HG03442 (cell line): ENCODE results near the gene MACROD1.
A peak's percentile ranks its signal among the peaks of the same experiment; 100 is the strongest.

ENCODE experiments used
- ATAC-seq: cut with Tn5 transposase; IDR thresholded peaks from one replicate; pipeline ENCODE4 v1.9.1; 2021; ENCODE audit warnings: mild to moderate bottlenecking, moderate library complexity; ENCODE audit not compliant: unreplicated experiment

Gene MACROD1

GRCh38 chr11:64152841-64153691, 12.8 kb downstream of the MACROD1 start:
- peak; percentile 55 for ATAC-seq

GRCh38 chr11:64151337-64151736, 14.6 kb downstream of the MACROD1 start:
- no peak for ATAC-seq

- ATAC-seq: no peak
These were observed 15.3 kb downstream of the MACROD1 start for GRCh38 chr11:64150481-64151239.

GRCh38 chr11:64150051-64150450, 15.9 kb downstream of the MACROD1 start:
- ATAC-seq: no peak

GRCh38 chr11:64148917-64149617, 16.8 kb downstream of the MACROD1 start:
- no peak for ATAC-seq

- no peak for ATAC-seq
These were observed 17.5 kb downstream of the MACROD1 start for GRCh38 chr11:64148226-64148916.

- ATAC-seq: no peak
These were observed 19.6 kb downstream of the MACROD1 start for GRCh38 chr11:64146036-64146955.

GRCh38 chr11:64144587-64145472, 21.1 kb downstream of the MACROD1 start:
- ATAC-seq: no peak

GRCh38 chr11:64141081-64141783, 24.7 kb downstream of the MACROD1 start:
- ATAC-seq: no peak

- no peak for ATAC-seq
These were observed 25.8 kb downstream of the MACROD1 start for GRCh38 chr11:64140082-64140481.

GRCh38 chr11:64139049-64139448, 26.9 kb downstream of the MACROD1 start:
- ATAC-seq: no peak

GRCh38 chr11:64138398-64138797, 27.5 kb downstream of the MACROD1 start:
- ATAC-seq: no peak

- ATAC-seq: no peak
These were observed 29.0 kb downstream of the MACROD1 start for GRCh38 chr11:64136765-64137441.

GRCh38 chr11:64135711-64136110, 30.2 kb downstream of the MACROD1 start:
- no peak for ATAC-seq

GRCh38 chr11:64134963-64135362, 30.9 kb downstream of the MACROD1 start:
- no peak for ATAC-seq

GRCh38 chr11:64132982-64133705, 32.8 kb downstream of the MACROD1 start:
- ATAC-seq: no peak

GRCh38 chr11:64132191-64132771, 33.6 kb downstream of the MACROD1 start:
- no peak for ATAC-seq
